CD4-positive, alpha-beta T cell treated with Interleukin-15 for 4 hours (primary cell): ENCODE measurements around the gene TOR4A.
"Not testable (repeated sequence)": the region's sequence is repeated elsewhere in the genome, so short reads cannot be mapped to it uniquely, and the experiment has no call there.

Experiments used
- DNase-seq: peaks from one replicate; pipeline ENCODE4 v3.0.0-alpha.2; 2020; ENCODE audit warnings: low spot score

Gene TOR4A

GRCh38 chr9:137239541-137240200 is 37.9 kb upstream of the TOR4A start:
- DNase-seq: not testable (repeated sequence)

GRCh38 chr9:137240318-137240840 is 37.1 kb upstream of the TOR4A start:
- peak; percentile 67 for DNase-seq

- peak; percentile 100 for DNase-seq
Observed at GRCh38 chr9:137240841-137241489, 36.6 kb upstream of the TOR4A start, which contains the start of gene TUBB4B. TUBB4B (plus strand) TSS chr9:137241287; CDS start chr9:137241361, 74 bp downstream.

GRCh38 chr9:137241490-137242268 is 35.8 kb upstream of the TOR4A start:
- DNase-seq: peak; percentile 79

- DNase-seq: no peak
Observed at GRCh38 chr9:137242269-137243203, 35.0 kb upstream of the TOR4A start.

- DNase-seq: not testable (repeated sequence)
Observed at GRCh38 chr9:137243266-137243625, 34.3 kb upstream of the TOR4A start.

- no peak for DNase-seq
Observed at GRCh38 chr9:137243626-137244485, 33.7 kb upstream of the TOR4A start.

- DNase-seq: no peak
Observed at GRCh38 chr9:137244486-137245449, 32.8 kb upstream of the TOR4A start.

GRCh38 chr9:137245450-137246421 is 31.8 kb upstream of the TOR4A start:
- DNase-seq: no peak

GRCh38 chr9:137247135-137247915 is 30.2 kb upstream of the TOR4A start:
- no peak for DNase-seq

- no peak for DNase-seq
Observed at GRCh38 chr9:137247916-137248175, 29.7 kb upstream of the TOR4A start.

GRCh38 chr9:137250329-137251193 is 27.0 kb upstream of the TOR4A start:
- no peak for DNase-seq

- no peak for DNase-seq
Observed at GRCh38 chr9:137251194-137251461, 26.4 kb upstream of the TOR4A start, which contains the start of gene STPG3. STPG3 (plus strand) TSS chr9:137251286; CDS start chr9:137251287, 1 bp downstream.

- DNase-seq: no peak
Observed at GRCh38 chr9:137251490-137252268, 25.8 kb upstream of the TOR4A start.

GRCh38 chr9:137252555-137253506 is 24.7 kb upstream of the TOR4A start:
- no peak for DNase-seq
